ENCODE measurements around the gene CDK10.

GRCh38 chr16:89709166-89709565, 22.7 kb downstream of the CDK10 start:
- TF ChIP-seq HCFC1 (IDR thresholded peaks at IDR 0.05; ENCODE audit: low read length) (no peak), CHD2 (IDR thresholded peaks at IDR 0.05; ENCODE audit: borderline replicate concordance, low read depth, low read length) (no peak), CTCF (IDR thresholded peaks at IDR 0.05 in 2 of 3, conservative IDR thresholded peaks at IDR 0.05 in 1 of 3; ENCODE audit: control insufficient read depth in 2 of 3, extremely low read depth in 1 of 3, insufficient read depth in 1 of 3, low read depth in 3 of 3, low read length in 3 of 3) (no peak), MTA2 (IDR thresholded peaks at IDR 0.05; ENCODE audit: low read depth) (no peak), FOXM1 (IDR thresholded peaks at IDR 0.05; ENCODE audit: low read depth, low read length) (no peak), RELB (IDR thresholded peaks at IDR 0.05; ENCODE audit: low read depth) (no peak), E2F4 (IDR thresholded peaks at IDR 0.05; ENCODE audit: low read depth, low read length) (no peak), POLR2A (IDR thresholded peaks at IDR 0.05; ENCODE audit: low read depth, low read length) (no peak), ATF2 (IDR thresholded peaks at IDR 0.05; ENCODE audit: low read length) (no peak), POLR2AphosphoS5 (IDR thresholded peaks at IDR 0.05; ENCODE audit: low read length) (no peak), RUNX3 (IDR thresholded peaks at IDR 0.05; ENCODE audit: low read length) (no peak), HDAC6 (IDR thresholded peaks at IDR 0.05; ENCODE audit: unreplicated experiment) (no peak)
